ENCODE results near the gene BMP10. TPM values are rescaled to one million over a fixed set of nuclear protein-coding genes. Genes with fewer than 3 reads are reported as not detected.

BMP10 gene
- total and polyA plus RNA-seq, 5 donors from 2014 or later = 0.57 TPM; not detected in 4

GRCh38 chr2:68827666-68828065 is 43.5 kb downstream of the BMP10 start:
- H3K4me1 ChIP-seq (ENCODE audit: control insufficient read depth, insufficient read depth, low read length, poor library complexity, severe bottlenecking) = peaks cover 33% of the 10 kb centered on the region
- DNase-seq = no peak
- Mint-ChIP-seq H3K36me3 (peaks cover 37% of the 10 kb centered on the region), H3K27me3 (no peaks in the 10 kb centered on the region), H3K4me1 (peaks cover 29 to 69% (median 49%) of the 10 kb centered on the region in 4 donors), H3K9me3 (peaks cover 0 to 2% (median 0%) of the 10 kb centered on the region in 7 donors), H3K4me3 (peak overlapping the region in 1 of 4 donors; percentile 22), H3K27ac (peak overlapping the region; percentile 93 to 96 (median 94))
- no peak overlapping the region for H3K27ac ChIP-seq (ENCODE audit: insufficient read depth, low read length, poor library complexity, severe bottlenecking)
- no peak for ATAC-seq (ENCODE audit: low read depth in 2 of 2)
- no peak overlapping the region for H3K4me3 ChIP-seq (ENCODE audit: low read depth, low read length)
- H3K9me3 ChIP-seq (ENCODE audit: control insufficient read depth in 2 of 2, low read length in 2 of 2) = no peaks in the 10 kb centered on the region
- peaks cover 49% of the 10 kb centered on the region for H3K36me3 ChIP-seq (ENCODE audit: control insufficient read depth, insufficient read depth, low read length)
- H3K27me3 ChIP-seq (ENCODE audit: control insufficient read depth, insufficient read depth, low read length) = no peaks in the 10 kb centered on the region

GRCh38 chr2:68825866-68826265 is 45.3 kb downstream of the BMP10 start:
- Mint-ChIP-seq H3K9me3 (peaks cover 0 to 2% (median 0%) of the 10 kb centered on the region in 7 donors), H3K36me3 (peaks cover 48% of the 10 kb centered on the region), H3K27ac (peak overlapping the region in 2 of 3 donors; percentile 11 to 18), H3K27me3 (no peaks in the 10 kb centered on the region), H3K4me1 (peaks cover 17 to 55% (median 38%) of the 10 kb centered on the region in 4 donors), H3K4me3 (no peak overlapping the region)
- Histone ChIP-seq H3K27me3 (ENCODE audit: control insufficient read depth, insufficient read depth, low read length) (no peaks in the 10 kb centered on the region), H3K27ac (ENCODE audit: insufficient read depth, low read length, poor library complexity, severe bottlenecking) (no peak overlapping the region), H3K4me3 (ENCODE audit: low read depth, low read length) (no peak overlapping the region), H3K9me3 (ENCODE audit: control insufficient read depth in 2 of 2, low read length in 2 of 2) (no peaks in the 10 kb centered on the region), H3K4me1 (ENCODE audit: control insufficient read depth, insufficient read depth, low read length, poor library complexity, severe bottlenecking) (peaks cover 22% of the 10 kb centered on the region), H3K36me3 (ENCODE audit: control insufficient read depth, insufficient read depth, low read length) (peaks cover 67% of the 10 kb centered on the region)
- ATAC-seq (ENCODE audit: low read depth in 2 of 2) = no peak
- no peak for DNase-seq

DNA sequence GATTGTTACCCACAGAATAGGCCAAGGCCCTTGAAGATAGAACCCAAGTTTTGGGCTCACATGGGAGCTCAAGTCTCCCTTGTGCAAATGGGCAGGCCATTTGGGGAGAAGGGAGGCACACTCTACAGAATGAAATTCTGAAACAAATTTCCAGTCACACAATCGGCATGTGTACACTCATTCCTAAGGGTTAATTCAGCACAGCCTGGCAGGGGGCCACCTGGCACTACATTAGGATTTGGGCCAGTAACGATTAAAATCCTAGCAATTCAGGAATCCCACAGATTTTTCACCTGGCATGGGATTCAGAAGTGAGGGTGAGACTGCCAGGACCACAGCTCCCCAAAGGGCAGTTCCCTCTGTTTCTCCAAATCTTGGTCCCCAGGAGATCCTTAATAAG is 46.4 kb downstream of the BMP10 start:
- Histone ChIP-seq H3K27me3 (ENCODE audit: control insufficient read depth, insufficient read depth, low read length) (no peaks in the 10 kb centered on the region), H3K27ac (ENCODE audit: insufficient read depth, low read length, poor library complexity, severe bottlenecking) (no peak overlapping the region), H3K4me3 (ENCODE audit: low read depth, low read length) (no peak overlapping the region), H3K9me3 (ENCODE audit: control insufficient read depth in 2 of 2, low read length in 2 of 2) (no peaks in the 10 kb centered on the region), H3K36me3 (ENCODE audit: control insufficient read depth, insufficient read depth, low read length) (peaks cover 76% of the 10 kb centered on the region), H3K4me1 (ENCODE audit: control insufficient read depth, insufficient read depth, low read length, poor library complexity, severe bottlenecking) (peaks cover 17% of the 10 kb centered on the region)
- peaks cover 0 to 2% (median 0%) of the 10 kb centered on the region in 7 donors for H3K9me3 Mint-ChIP-seq
- DNase-seq (no peak), ATAC-seq (ENCODE audit: low read depth in 2 of 2) (no peak)
- H3K4me3 Mint-ChIP-seq = no peak overlapping the region
- no peaks in the 10 kb centered on the region for H3K27me3 Mint-ChIP-seq
- H3K36me3 Mint-ChIP-seq = peaks cover 55% of the 10 kb centered on the region
- peak overlapping the region; percentile 11 to 89 (median 32) for H3K27ac Mint-ChIP-seq
- H3K4me1 Mint-ChIP-seq = peaks cover 12 to 48% (median 35%) of the 10 kb centered on the region in 4 donors

- H3K27ac Mint-ChIP-seq = peak overlapping the region in 2 of 3 donors; percentile 74 to 84
- Histone ChIP-seq H3K4me3 (ENCODE audit: low read depth, low read length) (no peak overlapping the region), H3K36me3 (ENCODE audit: control insufficient read depth, insufficient read depth, low read length) (peaks cover 95% of the 10 kb centered on the region), H3K4me1 (ENCODE audit: control insufficient read depth, insufficient read depth, low read length, poor library complexity, severe bottlenecking) (no peaks in the 10 kb centered on the region), H3K27ac (ENCODE audit: insufficient read depth, low read length, poor library complexity, severe bottlenecking) (no peak overlapping the region), H3K27me3 (ENCODE audit: control insufficient read depth, insufficient read depth, low read length) (no peaks in the 10 kb centered on the region), H3K9me3 (ENCODE audit: control insufficient read depth in 2 of 2, low read length in 2 of 2) (no peaks in the 10 kb centered on the region)
- H3K9me3 Mint-ChIP-seq = peaks cover 0 to 2% (median 0%) of the 10 kb centered on the region in 7 donors
- no peaks in the 10 kb centered on the region for H3K27me3 Mint-ChIP-seq
- ATAC-seq (ENCODE audit: low read depth in 2 of 2) (no peak), DNase-seq (no peak)
- H3K4me3 Mint-ChIP-seq = no peak overlapping the region
- H3K36me3 Mint-ChIP-seq = peaks cover 73% of the 10 kb centered on the region
- H3K4me1 Mint-ChIP-seq = peaks cover 0 to 30% (median 17%) of the 10 kb centered on the region in 4 donors
These were observed 48.9 kb downstream of the BMP10 start for GRCh38 chr2:68822207-68822872.

DNA sequence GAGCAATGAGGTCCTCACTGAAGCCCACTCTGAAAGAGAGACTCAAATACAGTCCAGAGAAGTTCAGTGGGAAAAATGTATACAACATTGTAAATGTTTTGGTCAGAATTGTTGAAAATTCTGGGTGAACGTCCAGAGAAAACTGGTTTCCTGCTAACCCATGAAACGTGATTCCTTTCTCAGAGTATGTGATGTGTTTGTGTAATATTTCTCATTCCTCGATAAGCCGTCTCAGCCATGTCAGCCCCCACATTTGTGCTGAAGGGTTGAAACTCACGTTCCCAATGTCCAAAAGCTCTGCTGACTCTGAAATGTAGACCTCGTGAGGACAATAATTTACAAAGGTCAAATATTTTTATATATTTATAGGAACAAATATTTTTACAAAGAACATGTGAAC is 51.6 kb downstream of the BMP10 start:
- no peak overlapping the region for H3K4me3 ChIP-seq (ENCODE audit: low read depth, low read length)
- ATAC-seq (ENCODE audit: low read depth in 2 of 2) = no peak
- H3K27ac ChIP-seq (ENCODE audit: insufficient read depth, low read length, poor library complexity, severe bottlenecking) = no peak overlapping the region
- H3K27ac Mint-ChIP-seq = peak overlapping the region; percentile 26 to 84 (median 36)
- no peak overlapping the region for H3K4me3 Mint-ChIP-seq
- no peaks in the 10 kb centered on the region for H3K4me1 ChIP-seq (ENCODE audit: control insufficient read depth, insufficient read depth, low read length, poor library complexity, severe bottlenecking)
- H3K9me3 ChIP-seq (ENCODE audit: control insufficient read depth in 2 of 2, low read length in 2 of 2) = no peaks in the 10 kb centered on the region
- peaks cover 68% of the 10 kb centered on the region for H3K36me3 Mint-ChIP-seq
- no peaks in the 10 kb centered on the region for H3K9me3 Mint-ChIP-seq
- H3K27me3 ChIP-seq (ENCODE audit: control insufficient read depth, insufficient read depth, low read length) = no peaks in the 10 kb centered on the region
- peaks cover 97% of the 10 kb centered on the region for H3K36me3 ChIP-seq (ENCODE audit: control insufficient read depth, insufficient read depth, low read length)
- DNase-seq = no peak
- no peaks in the 10 kb centered on the region for H3K27me3 Mint-ChIP-seq
- H3K4me1 Mint-ChIP-seq = peaks cover 0 to 27% (median 15%) of the 10 kb centered on the region in 4 donors

DNA sequence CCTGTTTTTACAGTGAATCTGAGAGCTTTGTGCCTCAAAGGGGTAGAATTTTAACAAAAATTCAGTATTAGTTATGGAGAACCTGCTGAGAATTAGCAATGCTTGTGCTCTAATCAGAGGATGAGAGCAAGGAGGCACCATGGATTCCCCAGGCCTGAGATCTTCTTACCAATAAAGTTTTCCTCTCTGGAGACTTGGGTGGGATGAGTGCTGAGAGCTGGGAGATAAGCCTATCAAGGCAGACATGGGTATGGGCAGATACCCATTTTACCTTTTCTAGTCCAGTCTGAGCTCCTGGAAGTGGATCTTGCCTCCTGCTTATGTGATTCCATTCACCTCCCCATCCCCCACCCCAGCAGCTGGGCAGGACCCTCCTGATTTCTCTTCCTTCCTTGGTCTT is 53.9 kb downstream of the BMP10 start:
- peak overlapping the region; percentile 43 for H3K27ac ChIP-seq (ENCODE audit: insufficient read depth, low read length, poor library complexity, severe bottlenecking)
- Mint-ChIP-seq H3K4me1 (peaks cover 0 to 22% (median 12%) of the 10 kb centered on the region in 4 donors), H3K9me3 (no peaks in the 10 kb centered on the region), H3K4me3 (no peak overlapping the region), H3K27ac (peak overlapping the region; percentile 80 to 87 (median 84)), H3K36me3 (peaks cover 62% of the 10 kb centered on the region), H3K27me3 (no peaks in the 10 kb centered on the region)
- ATAC-seq (ENCODE audit: low read depth in 2 of 2) (no peak), DNase-seq (no peak)
- H3K27me3 ChIP-seq (ENCODE audit: control insufficient read depth, insufficient read depth, low read length) = no peaks in the 10 kb centered on the region
- H3K4me3 ChIP-seq (ENCODE audit: low read depth, low read length) = no peak overlapping the region
- peaks cover 98% of the 10 kb centered on the region for H3K36me3 ChIP-seq (ENCODE audit: control insufficient read depth, insufficient read depth, low read length)
- H3K9me3 ChIP-seq (ENCODE audit: control insufficient read depth in 2 of 2, low read length in 2 of 2) = no peaks in the 10 kb centered on the region
- no peaks in the 10 kb centered on the region for H3K4me1 ChIP-seq (ENCODE audit: control insufficient read depth, insufficient read depth, low read length, poor library complexity, severe bottlenecking)

Other genes starting within 250 kb of the BMP10 start
- not detected for gene PROKR1, start 227.8 kb downstream of the BMP10 start, total RNA-seq
- gene PROKR1, start 227.8 kb downstream of the BMP10 start, polyA plus RNA-seq = not detected
- 142 TPM for gene ARHGAP25, start 136.6 kb downstream of the BMP10 start, total RNA-seq
- gene ARHGAP25, start 136.6 kb downstream of the BMP10 start, polyA plus RNA-seq = 100 to 1,000 TPM in 3 of 4 donors, 10 to 100 TPM in 1; 97.8 to 148 (median 124) TPM
- not detected for gene GKN2, start 81.5 kb upstream of the BMP10 start, total RNA-seq
- gene GKN2, start 81.5 kb upstream of the BMP10 start, polyA plus RNA-seq = not detected
- not detected for gene GKN1, start 103.2 kb upstream of the BMP10 start, total RNA-seq
- not detected for gene GKN1, start 103.2 kb upstream of the BMP10 start, polyA plus RNA-seq
- not detected for gene ANTXR1, start 141.8 kb upstream of the BMP10 start, total RNA-seq
- gene ANTXR1, start 141.8 kb upstream of the BMP10 start, polyA plus RNA-seq = not detected

All from CD4-positive, CD25-positive, alpha-beta regulatory T cell (primary cell).